Measurements from ENCODE around the gene MASP1.

MASP1 gene

DNA sequence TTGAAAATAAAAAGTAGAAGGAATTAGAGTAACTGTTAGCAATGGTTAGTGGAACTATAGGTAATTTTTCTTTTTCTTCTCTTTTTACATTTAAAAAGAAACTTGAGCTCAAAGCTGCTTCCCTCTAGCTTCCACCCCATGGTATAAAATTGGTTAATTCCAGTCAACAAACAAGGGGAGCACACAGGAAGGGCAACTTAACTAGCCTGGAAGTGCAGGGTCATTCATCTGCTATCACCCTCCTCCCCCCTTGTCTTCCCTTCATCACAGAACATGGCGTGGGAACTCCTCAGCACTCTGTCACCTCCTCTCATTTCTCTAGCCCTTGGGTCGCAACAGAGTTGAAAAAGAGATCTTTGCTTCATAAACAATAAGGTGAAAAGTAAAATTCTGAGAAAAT lies 20.0 kb downstream of the MASP1 start:
- no peak overlapping the region for H3K27ac ChIP-seq
- H3K4me3 ChIP-seq, result no peak overlapping the region
- no peaks in the 10 kb centered on the region for H4K20me1 ChIP-seq
- no peaks in the 10 kb centered on the region for H3K27me3 ChIP-seq
- no peak overlapping the region for H3K9ac ChIP-seq
- no peaks in the 10 kb centered on the region for H3K4me1 ChIP-seq
- TF ChIP-seq Cebpa-rat (IDR thresholded peaks at IDR 0.05), result no peak
- no peaks in the 10 kb centered on the region for H3K36me3 ChIP-seq
- peaks cover 24 to 31% (median 27%) of the 10 kb centered on the region in 11 experiments for H3K9me3 ChIP-seq (replicated peaks in 1 of 11)
- H3K4me2 ChIP-seq, result no peak overlapping the region

DNA sequence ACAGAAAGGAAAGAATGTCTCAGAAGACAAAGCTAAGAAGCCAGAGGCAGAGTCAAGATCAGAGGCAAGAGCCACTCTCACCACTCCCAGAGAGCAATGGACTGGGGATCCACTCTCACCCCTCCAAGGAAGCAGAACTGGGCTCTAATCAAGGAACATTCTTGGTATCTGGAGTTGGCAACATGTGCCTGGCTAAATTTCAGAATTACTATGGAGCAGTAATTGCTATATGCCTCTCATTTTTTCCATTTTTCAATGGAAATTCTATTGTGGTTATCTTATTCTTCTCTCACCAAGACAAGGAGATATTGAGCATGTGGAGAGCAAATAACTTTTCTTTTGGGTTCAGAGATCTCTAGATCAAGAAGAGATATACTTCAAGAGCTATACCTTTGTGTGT lies 22.1 kb downstream of the MASP1 start:
- H3K4me3 ChIP-seq, result no peak overlapping the region
- H3K36me3 ChIP-seq, result no peaks in the 10 kb centered on the region
- no peak overlapping the region for H3K4me2 ChIP-seq
- no peak for TF ChIP-seq Cebpa-rat (IDR thresholded peaks at IDR 0.05)
- H3K4me1 ChIP-seq, result peaks cover 0 to 5% (median 0%) of the 10 kb centered on the region in 10 experiments; a peak in 1 of 20 replicates
- H3K9me3 ChIP-seq (replicated peaks in 1 of 11), result peaks cover 24 to 31% (median 27%) of the 10 kb centered on the region in 11 experiments
- H3K27ac ChIP-seq, result no peak overlapping the region
- no peaks in the 10 kb centered on the region for H3K27me3 ChIP-seq
- no peak overlapping the region for H3K9ac ChIP-seq
- no peaks in the 10 kb centered on the region for H4K20me1 ChIP-seq

DNA sequence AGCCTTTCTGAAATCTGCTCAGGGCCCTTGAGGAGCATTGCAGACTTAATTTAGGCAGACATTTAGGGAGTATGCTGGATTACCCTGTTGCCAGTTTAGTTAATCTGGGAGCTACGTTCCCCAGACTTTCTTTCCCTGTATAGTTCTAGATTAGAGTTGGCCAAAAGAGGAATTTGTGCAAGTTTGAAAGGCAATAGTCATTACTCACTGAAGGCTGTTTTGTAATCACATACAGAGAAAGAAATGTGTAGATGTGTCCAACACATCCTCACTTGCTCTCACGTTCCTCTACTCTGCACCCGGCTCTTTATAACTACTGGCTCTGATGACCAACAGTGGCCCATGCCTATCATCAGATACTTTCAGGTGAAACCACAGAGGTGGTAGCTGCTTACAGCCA lies 24.2 kb downstream of the MASP1 start:
- Histone ChIP-seq H3K4me2 (no peak overlapping the region), H4K20me1 (no peaks in the 10 kb centered on the region), H3K9me3 (replicated peaks in 1 of 11) (peaks cover 24 to 31% (median 27%) of the 10 kb centered on the region in 11 experiments), H3K9ac (no peak overlapping the region), H3K36me3 (no peaks in the 10 kb centered on the region), H3K27ac (no peak overlapping the region), H3K4me3 (no peak overlapping the region), H3K4me1 (peaks cover 0 to 5% (median 0%) of the 10 kb centered on the region in 10 experiments; a peak in 1 of 20 replicates), H3K27me3 (no peaks in the 10 kb centered on the region)
- no peak for TF ChIP-seq Cebpa-rat (IDR thresholded peaks at IDR 0.05)

DNA sequence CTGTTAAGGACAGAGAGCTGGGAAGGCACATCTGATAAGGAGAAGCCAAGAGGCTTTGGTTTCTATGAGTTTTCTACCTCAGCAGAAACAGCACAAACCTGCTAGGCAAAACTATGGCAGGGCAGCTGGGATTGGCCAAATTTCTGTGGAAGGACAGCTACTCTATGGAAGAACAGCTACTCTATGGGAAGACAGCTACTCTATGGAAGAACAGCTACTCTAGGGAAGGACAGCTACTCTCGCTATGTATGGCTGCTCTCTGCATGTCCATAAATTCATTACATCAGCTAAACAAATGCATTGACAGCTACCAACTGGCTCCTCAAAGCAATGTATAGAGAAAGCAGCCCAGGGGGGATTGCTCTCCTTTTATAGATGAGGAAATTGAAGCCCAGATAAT lies 24.8 kb downstream of the MASP1 start:
- Histone ChIP-seq H3K9ac (no peak overlapping the region), H3K4me2 (no peak overlapping the region), H3K4me1 (peaks cover 0 to 5% (median 0%) of the 10 kb centered on the region in 10 experiments; a peak in 1 of 20 replicates), H3K4me3 (no peak overlapping the region), H3K9me3 (replicated peaks in 1 of 11) (peaks cover 24 to 31% (median 27%) of the 10 kb centered on the region in 11 experiments), H3K36me3 (no peaks in the 10 kb centered on the region), H3K27me3 (no peaks in the 10 kb centered on the region), H4K20me1 (no peaks in the 10 kb centered on the region), H3K27ac (no peak overlapping the region)
- no peak for TF ChIP-seq Cebpa-rat (IDR thresholded peaks at IDR 0.05)

DNA sequence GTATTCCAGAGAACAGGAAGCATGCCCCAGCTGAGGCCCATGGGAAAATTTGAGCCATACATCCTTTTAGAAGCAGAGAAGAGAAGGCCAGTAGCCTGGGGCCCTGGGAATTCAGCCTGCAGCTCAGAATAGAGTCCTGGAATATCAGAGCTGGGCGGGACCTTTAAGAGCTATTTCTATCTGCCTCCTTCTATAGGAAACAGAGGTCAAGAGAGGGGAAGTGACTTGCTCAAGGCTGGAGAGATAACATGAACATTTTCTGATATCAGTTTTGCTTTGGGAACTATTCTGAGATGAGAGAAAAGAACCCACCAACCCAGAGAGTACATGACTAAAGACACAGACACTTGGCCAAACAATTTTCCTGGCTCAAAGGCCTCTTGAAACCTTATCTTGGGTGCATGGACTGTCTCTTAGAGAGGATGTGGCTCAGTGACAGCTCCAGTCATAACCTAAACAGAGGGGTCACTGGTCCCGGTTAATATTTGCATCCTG lies 26.0 kb downstream of the MASP1 start:
- Histone ChIP-seq H3K4me2 (no peak overlapping the region), H3K27me3 (no peaks in the 10 kb centered on the region), H3K36me3 (no peaks in the 10 kb centered on the region), H3K27ac (no peak overlapping the region), H3K9ac (no peak overlapping the region), H3K4me3 (no peak overlapping the region), H3K9me3 (replicated peaks in 1 of 11) (peaks cover 21 to 27% (median 26%) of the 10 kb centered on the region in 11 experiments), H4K20me1 (no peaks in the 10 kb centered on the region), H3K4me1 (peaks cover 0 to 5% (median 0%) of the 10 kb centered on the region in 10 experiments; a peak in 1 of 20 replicates)
- no peak for TF ChIP-seq Cebpa-rat (IDR thresholded peaks at IDR 0.05)

DNA sequence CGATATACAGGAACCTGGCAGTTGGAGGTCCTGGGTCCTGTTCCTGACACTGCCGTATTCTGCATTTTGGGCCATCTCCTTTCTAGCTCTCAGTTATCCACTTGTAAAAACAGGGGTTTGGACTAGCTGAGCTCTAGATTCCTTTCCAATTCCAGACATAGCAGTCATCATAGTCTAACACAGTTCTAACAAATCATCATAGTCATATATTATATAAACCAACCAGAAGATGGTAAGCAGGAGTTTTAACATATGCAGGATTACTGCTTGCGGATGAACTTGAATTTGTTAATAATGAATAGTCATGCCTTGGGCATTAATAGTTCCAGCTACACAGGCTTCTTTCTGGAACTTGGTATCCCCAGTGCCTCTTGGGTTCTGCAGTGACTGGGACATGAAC lies 26.6 kb downstream of the MASP1 start:
- Histone ChIP-seq H3K36me3 (no peaks in the 10 kb centered on the region), H3K4me3 (no peak overlapping the region), H3K27ac (no peak overlapping the region), H3K4me2 (no peak overlapping the region), H3K4me1 (peaks cover 0 to 5% (median 0%) of the 10 kb centered on the region in 10 experiments; a peak in 1 of 20 replicates), H3K27me3 (no peaks in the 10 kb centered on the region), H3K9ac (no peak overlapping the region), H4K20me1 (no peaks in the 10 kb centered on the region), H3K9me3 (replicated peaks in 1 of 11) (peaks cover 15 to 21% (median 20%) of the 10 kb centered on the region in 11 experiments)
- no peak for TF ChIP-seq Cebpa-rat (IDR thresholded peaks at IDR 0.05)

DNA sequence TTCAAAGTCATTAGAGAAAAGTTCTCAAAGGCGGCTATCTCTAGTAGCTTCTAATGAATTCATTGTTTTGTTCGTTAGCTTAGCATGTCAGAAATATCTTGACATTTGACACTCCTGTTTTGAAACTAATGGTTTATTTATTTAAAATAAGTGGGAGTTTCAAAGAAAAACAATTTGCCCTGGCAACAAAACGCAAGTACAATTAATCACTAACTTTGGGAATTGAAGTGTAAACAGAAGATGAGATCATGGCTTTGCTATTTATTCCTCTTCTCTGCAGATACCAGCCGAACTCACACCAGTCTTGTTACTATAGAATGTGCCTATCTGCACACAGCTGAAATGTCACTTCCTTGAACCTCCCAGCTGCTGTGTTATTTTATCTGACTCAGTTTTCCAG lies 27.5 kb downstream of the MASP1 start:
- no peak overlapping the region for H3K4me3 ChIP-seq
- H3K36me3 ChIP-seq, result no peaks in the 10 kb centered on the region
- TF ChIP-seq Cebpa-rat (IDR thresholded peaks at IDR 0.05), result no peak
- H3K27me3 ChIP-seq, result no peaks in the 10 kb centered on the region
- peaks cover 0 to 5% (median 0%) of the 10 kb centered on the region in 10 experiments; a peak in 1 of 20 replicates for H3K4me1 ChIP-seq
- H3K9ac ChIP-seq, result no peak overlapping the region
- H4K20me1 ChIP-seq, result no peaks in the 10 kb centered on the region
- no peak overlapping the region for H3K27ac ChIP-seq
- no peak overlapping the region for H3K4me2 ChIP-seq
- peaks cover 6 to 13% (median 11%) of the 10 kb centered on the region in 11 experiments for H3K9me3 ChIP-seq (replicated peaks in 1 of 11)

DNA sequence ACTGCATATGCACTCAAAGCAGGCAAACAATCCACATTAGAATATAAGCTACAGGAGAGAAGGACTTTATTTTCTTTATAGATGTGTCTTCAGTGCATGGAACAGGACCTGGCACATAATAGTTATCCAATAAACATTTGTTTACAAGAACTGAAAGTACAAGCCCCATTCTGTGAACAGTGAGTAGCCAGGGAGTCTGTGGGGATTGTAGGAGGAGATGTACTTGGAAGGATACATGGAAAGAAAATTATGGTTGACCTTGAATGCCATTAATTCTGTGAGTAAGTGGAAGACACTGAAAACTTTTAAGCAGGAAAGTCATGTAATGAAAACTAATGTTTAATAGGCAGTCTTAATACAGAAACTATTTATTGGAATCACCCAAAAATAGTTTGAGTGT lies 28.3 kb downstream of the MASP1 start:
- Histone ChIP-seq H3K36me3 (no peaks in the 10 kb centered on the region), H3K4me1 (peaks cover 0 to 5% (median 0%) of the 10 kb centered on the region in 10 experiments; a peak in 1 of 20 replicates), H3K9me3 (replicated peaks in 1 of 11) (peaks cover 0 to 5% (median 4%) of the 10 kb centered on the region in 11 experiments; a peak in 15 of 22 replicates), H3K4me3 (no peak overlapping the region), H4K20me1 (no peaks in the 10 kb centered on the region), H3K27ac (no peak overlapping the region), H3K9ac (no peak overlapping the region), H3K27me3 (no peaks in the 10 kb centered on the region), H3K4me2 (no peak overlapping the region)
- TF ChIP-seq Cebpa-rat (IDR thresholded peaks at IDR 0.05), result no peak

DNA sequence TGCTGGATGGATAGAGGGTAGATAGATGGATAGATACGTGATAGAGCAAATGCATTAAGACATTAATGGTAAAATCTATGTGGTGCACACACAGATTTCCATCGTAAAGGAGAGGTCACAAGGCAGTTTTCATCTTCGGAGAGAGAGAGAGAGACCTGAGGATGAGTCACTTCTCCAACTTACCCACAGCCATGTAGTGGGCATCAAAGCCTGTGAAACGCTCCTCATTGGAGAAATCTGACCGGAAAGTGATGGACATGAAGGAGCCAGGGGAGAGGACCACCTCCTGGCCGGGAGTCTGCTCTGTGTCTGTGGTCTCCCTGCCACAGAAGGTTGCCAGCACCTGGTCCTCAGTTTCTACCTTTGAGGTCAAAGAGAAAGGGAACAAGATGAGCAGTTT lies 29.2 kb downstream of the MASP1 start:
- Histone ChIP-seq H3K36me3 (no peaks in the 10 kb centered on the region), H3K9me3 (replicated peaks in 1 of 11) (no peaks in the 10 kb centered on the region; a peak in 2 of 22 replicates), H3K4me2 (no peak overlapping the region), H3K4me3 (no peak overlapping the region), H3K9ac (no peak overlapping the region), H3K27me3 (no peaks in the 10 kb centered on the region), H3K27ac (no peak overlapping the region), H4K20me1 (no peaks in the 10 kb centered on the region), H3K4me1 (peaks cover 0 to 5% (median 0%) of the 10 kb centered on the region in 10 experiments; a peak in 1 of 20 replicates)
- no peak for TF ChIP-seq Cebpa-rat (IDR thresholded peaks at IDR 0.05)

DNA sequence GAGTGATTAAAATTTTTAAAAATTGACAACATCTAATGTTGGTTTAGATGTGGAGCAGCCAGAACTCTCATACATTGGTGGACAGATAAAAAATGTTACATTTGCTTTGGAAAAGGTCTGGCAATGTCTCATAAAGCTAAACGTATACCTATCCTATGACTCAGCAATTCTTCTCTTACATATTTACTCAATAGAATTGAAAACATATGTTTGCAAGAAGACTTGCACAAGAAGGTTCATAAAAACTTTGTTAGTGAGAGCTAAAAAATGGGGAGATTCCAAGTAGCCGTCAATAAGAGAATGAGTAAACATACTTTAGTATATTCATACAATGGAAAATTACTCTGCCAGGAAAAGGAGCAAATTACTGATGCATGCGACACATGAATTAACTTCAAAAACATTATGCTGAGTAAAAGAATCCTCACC lies 30.0 kb downstream of the MASP1 start:
- no peak for TF ChIP-seq Cebpa-rat (IDR thresholded peaks at IDR 0.05)
- H3K27ac ChIP-seq, result no peak overlapping the region
- no peak overlapping the region for H3K4me2 ChIP-seq
- H3K9me3 ChIP-seq (replicated peaks in 1 of 11), result no peaks in the 10 kb centered on the region; a peak in 1 of 22 replicates
- no peaks in the 10 kb centered on the region for H3K36me3 ChIP-seq
- H4K20me1 ChIP-seq, result no peaks in the 10 kb centered on the region
- H3K4me3 ChIP-seq, result no peak overlapping the region
- no peaks in the 10 kb centered on the region for H3K27me3 ChIP-seq
- peaks cover 0 to 5% (median 0%) of the 10 kb centered on the region in 10 experiments; a peak in 1 of 20 replicates for H3K4me1 ChIP-seq
- no peak overlapping the region for H3K9ac ChIP-seq

All from BLaER1 treated with 17β-estradiol and CSF1 and Interleukin-3, amounts not matched to agents 10 nM and 100 nM (cell line).